Mucosa of descending colon (tissue), 3 donors: ENCODE data around the gene TADA2B. TPM values are rescaled to one million over a fixed set of nuclear protein-coding genes. Genes with fewer than 3 reads are reported as not detected.

ENCODE experiments used
- ATAC-seq: fragments of 200-7000 bp; cut with Tn5 transposase; one replicate; pipeline ENCODE4 v1.9.1; 2020; ENCODE audit warnings: mild to moderate bottlenecking, moderate library complexity
- DNase-seq, 3 donors: peaks; one replicate each; pipeline ENCODE4 v3.0.0-alpha.2; 2020
- H3K36me3 ChIP-seq: fragments of 200-600 bp; one replicate; pipeline ENCODE4 v1.8.0; 2021; ENCODE audit warnings: low read depth, mild to moderate bottlenecking
- H3K4me1 ChIP-seq: fragments of 200-600 bp; one replicate; pipeline ENCODE4 v1.8.0; 2021; ENCODE audit warnings: low read depth, mild to moderate bottlenecking
- H3K4me3 ChIP-seq: fragments of 200-600 bp; one replicate; pipeline ENCODE4 v1.8.0; 2021; ENCODE audit warnings: mild to moderate bottlenecking
- H3K9me3 ChIP-seq: fragments of 200-600 bp; one replicate; pipeline ENCODE4 v1.8.0; 2021; ENCODE audit warnings: mild to moderate bottlenecking
- CTCF ChIP-seq: fragments of 200-600 bp; IDR thresholded peaks from one replicate; pipeline ENCODE4 v1.8.0; 2022; ENCODE audit warnings: antibody characterized with exemption, mild to moderate bottlenecking
- intact Hi-C, 2 donors: fragments of 100-400 bp; cut with DNase I in 1 of 2; cut with micrococcal nuclease in 1 of 2; formaldehyde crosslinking; loops; one replicate each; pipeline versions ENCODE4 v1.11.0 to v1.11.1; 2022; cut with DNase I, micrococcal nuclease
- total RNA-seq, 3 donors: library from RNA; stranded (reverse); fragmentation: NEBNext Ultra II Directional in 2 of 3; extraction: Animal tissue kit (Norgen Biotek cat#: 25700) in 2 of 3; gene quantifications; one replicate each; pipeline versions ENCODE4 v1.2.1 to v1.2.4, GENCODE V29; 2021 to 2023
- donor health status: DM: no; HTN: no; CAD: no; lungs with moderate emphysema.
- donor health status: DM: no; HTN: no; CAD: no.
- donor health status: DM: no; HTN: yes; CAD: no.

Gene TADA2B
- total RNA-seq, 3 donors from 2014 or later: 22.2 to 32.7 (median 27.6) TPM

GRCh38 chr4:7050481-7051143 lies 7.4 kb downstream of the TADA2B start:
- TF ChIP-seq CTCF: no peak
- H3K9me3 ChIP-seq: no peaks in the 10 kb centered on the region
- no peak for DNase-seq
- ATAC-seq: no peak
- intact Hi-C loops: no loop called here
- no peaks in the 10 kb centered on the region for H3K36me3 ChIP-seq
- H3K4me1 ChIP-seq: peaks cover 4% of the 10 kb centered on the region
- no peak overlapping the region for H3K4me3 ChIP-seq

DNA sequence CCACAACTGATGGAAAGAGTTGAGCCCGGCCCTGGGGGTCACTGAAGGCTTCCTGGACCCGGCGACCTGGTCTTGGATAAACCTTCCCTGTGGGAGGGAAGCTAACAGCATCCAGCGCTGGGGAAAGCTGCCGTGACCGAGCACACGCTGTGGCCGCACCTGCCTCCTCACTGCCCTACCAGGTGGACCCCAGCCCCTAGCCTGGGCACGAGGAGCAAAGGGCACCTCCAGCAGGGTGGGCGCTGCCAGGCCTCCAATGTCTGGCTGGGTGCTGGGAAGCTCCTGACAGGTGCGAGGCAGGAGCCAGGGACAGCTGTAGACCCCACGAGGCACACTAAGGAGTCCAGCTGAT lies 7.9 kb downstream of the TADA2B start:
- Histone ChIP-seq H3K36me3 (peaks cover 1% of the 10 kb centered on the region), H3K4me1 (no peaks in the 10 kb centered on the region), H3K4me3 (no peak overlapping the region), H3K9me3 (no peaks in the 10 kb centered on the region)
- DNase-seq (peak in 1 of 3 donors; percentile 20), ATAC-seq (no peak)
- intact Hi-C loops: no loop called here
- no peak for TF ChIP-seq CTCF

DNA sequence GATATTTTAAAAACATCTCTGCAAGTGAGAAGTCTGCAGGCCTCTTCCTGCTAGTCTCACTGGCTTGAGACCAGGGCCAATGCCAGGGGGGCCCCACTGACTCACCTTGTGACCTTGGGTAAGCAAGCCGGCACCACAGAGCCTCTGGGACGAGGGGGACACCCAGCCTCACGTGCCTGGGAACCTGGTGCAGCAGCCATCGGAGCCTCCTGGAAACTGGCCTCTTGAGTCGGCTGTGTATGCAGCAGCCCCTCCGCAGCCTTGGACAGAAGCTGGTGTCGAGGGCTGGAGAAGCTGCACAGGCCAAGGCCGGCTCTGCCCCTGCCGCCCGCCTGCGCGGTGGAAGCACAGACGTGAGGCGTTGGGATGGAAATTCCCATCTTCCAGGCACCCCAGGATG lies 8.7 kb downstream of the TADA2B start:
- intact Hi-C loops: no loop called here
- Histone ChIP-seq H3K9me3 (no peaks in the 10 kb centered on the region), H3K4me1 (no peaks in the 10 kb centered on the region), H3K36me3 (peaks cover 4% of the 10 kb centered on the region), H3K4me3 (no peak overlapping the region)
- no peak for DNase-seq
- no peak for TF ChIP-seq CTCF
- ATAC-seq: no peak

- H3K9me3 ChIP-seq: no peaks in the 10 kb centered on the region
- peaks cover 4% of the 10 kb centered on the region for H3K36me3 ChIP-seq
- DNase-seq (peak in 1 of 3 donors; percentile 4), ATAC-seq (no peak)
- no peak overlapping the region for H3K4me3 ChIP-seq
- TF ChIP-seq CTCF: no peak
- intact Hi-C loops: no loop called here
- no peaks in the 10 kb centered on the region for H3K4me1 ChIP-seq
These were observed 9.1 kb downstream of the TADA2B start for GRCh38 chr4:7052313-7052712.

DNA sequence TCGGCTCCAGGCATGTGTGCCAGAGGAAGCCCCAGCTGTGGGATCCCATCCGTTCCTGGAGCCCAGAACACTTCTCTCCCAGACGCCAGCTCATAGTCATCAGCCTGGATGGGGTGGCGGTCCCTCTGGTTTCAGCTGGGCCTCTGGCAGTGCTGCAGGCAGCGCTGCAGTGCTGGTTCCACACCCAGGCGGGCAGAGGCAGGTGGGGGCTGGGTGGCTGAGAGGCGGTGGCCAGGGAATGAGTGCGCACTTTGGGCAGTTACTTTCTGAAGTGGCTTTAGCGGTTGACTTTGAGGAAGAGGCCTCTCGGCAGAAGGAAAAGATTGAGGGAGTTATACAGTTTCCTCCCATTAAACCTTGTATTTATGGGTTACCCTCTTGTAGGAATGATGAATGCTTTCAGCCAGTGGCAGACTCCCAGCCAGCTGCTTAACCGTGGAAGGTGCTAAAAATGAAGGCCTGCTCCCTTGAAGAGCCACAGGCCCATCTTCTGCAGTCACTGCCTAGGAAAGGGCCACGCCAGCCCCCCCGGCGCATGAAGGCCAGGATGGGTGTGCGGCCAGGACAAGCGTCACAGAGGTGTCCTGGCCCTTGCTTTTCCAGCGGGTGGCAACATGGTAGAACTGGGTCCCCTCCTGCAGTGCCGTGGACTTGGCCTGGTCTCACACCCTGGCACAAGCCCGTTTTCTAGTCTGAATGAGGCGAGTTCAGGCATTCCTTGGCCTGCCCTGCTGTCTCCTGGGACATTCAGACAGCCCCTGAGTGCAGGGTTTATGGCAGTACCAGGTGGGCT lies 9.9 kb downstream of the TADA2B start:
- no peaks in the 10 kb centered on the region for H3K9me3 ChIP-seq
- H3K36me3 ChIP-seq: peaks cover 4% of the 10 kb centered on the region
- TF ChIP-seq CTCF: no peak
- no peak overlapping the region for H3K4me3 ChIP-seq
- ATAC-seq (peak; percentile 40), DNase-seq (peak in 1 of 3 donors; percentile 33)
- no peaks in the 10 kb centered on the region for H3K4me1 ChIP-seq
- intact Hi-C loops: no loop called here
